ENCODE results near the gene INPP4B.

The INPP4B gene

GRCh38 chr4:142293536-142293935 lies 552.6 kb downstream of the INPP4B start:
- TF ChIP-seq, protein P1, sequence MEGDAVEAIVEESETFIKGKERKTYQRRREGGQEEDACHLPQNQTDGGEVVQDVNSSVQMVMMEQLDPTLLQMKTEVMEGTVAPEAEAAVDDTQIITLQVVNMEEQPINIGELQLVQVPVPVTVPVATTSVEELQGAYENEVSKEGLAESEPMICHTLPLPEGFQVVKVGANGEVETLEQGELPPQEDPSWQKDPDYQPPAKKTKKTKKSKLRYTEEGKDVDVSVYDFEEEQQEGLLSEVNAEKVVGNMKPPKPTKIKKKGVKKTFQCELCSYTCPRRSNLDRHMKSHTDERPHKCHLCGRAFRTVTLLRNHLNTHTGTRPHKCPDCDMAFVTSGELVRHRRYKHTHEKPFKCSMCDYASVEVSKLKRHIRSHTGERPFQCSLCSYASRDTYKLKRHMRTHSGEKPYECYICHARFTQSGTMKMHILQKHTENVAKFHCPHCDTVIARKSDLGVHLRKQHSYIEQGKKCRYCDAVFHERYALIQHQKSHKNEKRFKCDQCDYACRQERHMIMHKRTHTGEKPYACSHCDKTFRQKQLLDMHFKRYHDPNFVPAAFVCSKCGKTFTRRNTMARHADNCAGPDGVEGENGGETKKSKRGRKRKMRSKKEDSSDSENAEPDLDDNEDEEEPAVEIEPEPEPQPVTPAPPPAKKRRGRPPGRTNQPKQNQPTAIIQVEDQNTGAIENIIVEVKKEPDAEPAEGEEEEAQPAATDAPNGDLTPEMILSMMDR (IDR thresholded peaks at IDR 0.05; ENCODE audit: extremely low read depth, missing control alignments) = no peak
- no peak for DNase-seq (ENCODE audit: low spot score)

- TF ChIP-seq, protein P1 (IDR thresholded peaks at IDR 0.05; ENCODE audit: extremely low read depth, missing control alignments) = no peak
Measured at GRCh38 chr4:142292231-142292630, 553.9 kb downstream of the INPP4B start.

DNA sequence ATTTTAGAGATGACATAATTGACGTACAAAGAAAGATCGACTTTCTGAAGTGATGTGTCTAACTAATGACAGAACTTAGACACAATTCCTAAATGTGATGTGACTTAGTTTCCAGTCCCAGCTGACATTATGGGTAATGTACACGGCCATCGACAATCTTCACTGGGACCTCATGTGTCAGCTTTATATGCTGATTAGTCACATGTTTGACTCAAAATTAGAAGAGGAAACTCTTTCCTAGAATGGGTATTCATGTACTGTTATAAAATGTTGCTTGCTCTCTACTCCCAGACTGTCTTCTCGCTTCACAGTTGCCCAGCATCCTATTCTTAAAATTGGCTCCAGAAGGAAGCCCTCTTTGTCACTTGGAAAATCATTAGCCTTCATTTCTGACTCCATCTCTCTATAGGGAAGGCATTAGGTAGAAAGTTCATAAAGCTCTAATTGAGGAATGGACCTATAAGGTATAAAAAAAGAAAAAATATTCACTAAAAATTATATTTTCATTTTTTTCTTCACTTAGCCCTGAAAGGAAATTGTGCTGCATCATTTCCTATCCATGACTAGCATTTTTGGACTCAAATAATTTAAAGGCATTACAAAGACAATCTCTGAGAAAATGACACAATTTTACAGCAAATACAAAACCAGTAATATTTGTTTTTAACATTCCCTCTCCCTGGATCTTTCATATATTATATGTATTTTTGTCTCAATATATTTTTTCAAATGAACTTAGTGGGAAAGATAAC lies 554.6 kb downstream of the INPP4B start:
- DNase-seq (ENCODE audit: low spot score) = no peak
- TF ChIP-seq, protein P1 (IDR thresholded peaks at IDR 0.05; ENCODE audit: extremely low read depth, missing control alignments) = no peak

More at GRCh38 chr4:142292231-142292630, 553.9 kb downstream of the INPP4B start:
- no peak for DNase-seq (ENCODE audit: low spot score)

- TF ChIP-seq, protein P1 (IDR thresholded peaks at IDR 0.05; ENCODE audit: extremely low read depth, missing control alignments) = no peak
Measured at GRCh38 chr4:142287371-142287770, 558.7 kb downstream of the INPP4B start.

DNA sequence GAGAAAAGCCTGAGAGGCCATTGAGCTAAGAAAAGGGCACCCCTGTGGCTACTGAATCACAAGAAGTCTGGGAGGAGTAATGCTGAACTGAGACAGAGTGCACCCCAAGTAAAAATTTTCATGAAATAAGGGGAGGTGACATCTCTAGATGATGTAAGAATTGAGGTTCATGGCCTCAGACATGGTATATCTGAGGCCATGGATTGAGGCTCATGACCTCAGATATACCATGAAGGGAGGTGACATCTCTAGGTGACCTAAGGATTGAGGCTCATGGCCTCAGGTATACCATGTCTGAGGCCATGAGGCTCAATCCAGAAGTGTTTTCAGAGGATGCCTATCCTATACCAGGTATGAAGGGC lies 560.9 kb downstream of the INPP4B start:
- DNase-seq (ENCODE audit: low spot score) = no peak
- TF ChIP-seq, protein P1 (IDR thresholded peaks at IDR 0.05; ENCODE audit: extremely low read depth, missing control alignments) = no peak

More at GRCh38 chr4:142287371-142287770, 558.7 kb downstream of the INPP4B start:
- DNase-seq (ENCODE audit: low spot score) = no peak

DNA sequence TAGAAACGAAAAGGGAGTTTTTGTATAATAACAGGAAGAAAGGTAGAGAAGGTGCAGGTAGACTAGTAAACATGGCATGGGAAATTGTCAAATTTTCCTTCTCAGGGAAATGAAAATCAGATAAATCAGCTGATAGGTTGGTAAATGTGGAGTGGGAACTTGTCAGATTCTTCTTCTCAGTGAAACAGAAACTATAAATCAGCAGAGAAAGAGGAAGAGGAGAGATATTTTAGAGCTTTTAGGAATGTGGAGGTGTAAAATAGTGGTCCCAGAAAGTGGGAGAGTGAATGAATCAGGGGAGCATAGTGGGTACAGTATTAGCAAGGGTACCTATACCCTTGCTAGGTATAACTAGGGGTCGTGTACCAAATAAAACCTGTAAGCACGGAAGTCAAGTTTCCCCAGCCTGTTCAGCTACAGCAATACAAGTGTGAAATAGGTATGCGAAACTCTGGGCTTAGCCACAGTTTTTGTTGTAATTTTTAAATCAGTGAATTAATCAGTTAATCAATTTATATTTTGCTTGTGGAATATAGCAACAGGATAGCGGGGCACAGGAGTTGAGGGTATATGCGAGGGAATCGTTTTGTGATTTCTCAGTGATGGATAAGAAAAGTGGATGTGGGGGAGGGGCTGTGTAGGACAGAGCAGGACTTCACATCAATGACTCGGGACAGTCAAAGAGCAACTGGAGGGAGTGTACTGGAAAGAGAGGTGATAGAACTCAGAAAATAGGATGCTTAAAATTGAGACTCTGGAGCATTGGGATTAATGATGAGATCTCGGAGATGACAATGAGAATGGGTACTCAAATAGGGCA lies 561.5 kb downstream of the INPP4B start:
- DNase-seq (ENCODE audit: low spot score) = no peak
- TF ChIP-seq, protein P1 (IDR thresholded peaks at IDR 0.05; ENCODE audit: extremely low read depth, missing control alignments) = no peak

DNA sequence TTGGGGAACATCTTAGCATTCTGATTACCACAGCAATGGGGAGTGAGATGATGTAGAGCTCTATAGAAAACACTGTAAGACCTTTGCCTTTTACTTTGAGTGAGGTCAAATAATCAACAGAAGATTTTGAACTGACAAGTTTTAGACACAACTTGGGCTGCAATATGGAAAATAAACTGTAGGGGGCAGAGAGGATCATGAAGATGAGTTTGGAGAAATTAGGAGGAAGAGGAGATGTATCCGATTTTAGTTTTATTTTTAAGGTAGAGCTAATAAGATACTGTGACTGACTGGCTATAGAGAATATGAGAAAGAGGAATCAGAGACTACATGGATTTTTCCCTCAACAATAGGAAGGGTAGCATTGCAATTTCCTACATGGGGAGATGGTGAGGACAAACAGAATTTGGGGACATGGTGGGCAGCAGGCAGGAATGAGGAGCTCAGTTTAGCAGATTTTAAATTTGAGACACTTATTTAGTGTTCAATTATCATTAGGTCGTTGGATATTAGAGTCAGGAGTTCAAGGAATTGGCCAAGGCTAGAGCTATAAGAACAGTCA lies 563.1 kb downstream of the INPP4B start:
- DNase-seq (ENCODE audit: low spot score) = no peak
- TF ChIP-seq, protein P1 (IDR thresholded peaks at IDR 0.05; ENCODE audit: extremely low read depth, missing control alignments) = no peak

Data from GM20000 (cell line).